ENCODE results near the gene ARNT2. TPM values are rescaled to one million over a fixed set of nuclear protein-coding genes. Genes with fewer than 3 reads are reported as not detected.

The ARNT2 gene
- total RNA-seq, 1 donor: 12.7 TPM

GRCh38 chr15:80636675-80637074 lies 232.5 kb downstream of the ARNT2 start:
- TF ChIP-seq CTCF (IDR thresholded peaks at IDR 0.05; ENCODE audit: insufficient read depth, low read length): no peak
- no peak overlapping the region for H3K4me3 ChIP-seq (ENCODE audit: low read depth, low read length)
- DNase-seq (ENCODE audit: low read depth): no peak

DNA sequence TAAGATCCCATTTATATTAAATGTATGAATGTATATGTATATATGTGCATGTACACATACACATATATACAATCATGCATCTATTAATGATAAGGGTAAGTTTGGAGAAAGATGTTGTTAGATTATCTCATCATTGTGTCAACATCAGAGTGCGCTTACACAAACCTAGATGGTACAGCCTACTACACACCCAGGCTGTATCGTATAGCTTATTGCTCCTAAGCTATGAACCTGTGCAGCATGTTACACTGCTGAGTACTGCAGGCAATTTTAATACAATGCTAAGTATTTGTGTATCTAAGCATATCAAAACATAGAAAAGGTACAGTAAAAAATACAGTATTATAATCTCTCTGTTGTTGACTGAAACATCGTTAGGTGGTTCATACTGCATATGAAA lies 233.6 kb downstream of the ARNT2 start:
- no peak overlapping the region for H3K4me3 ChIP-seq (ENCODE audit: low read depth, low read length)
- no peak for TF ChIP-seq CTCF (IDR thresholded peaks at IDR 0.05; ENCODE audit: insufficient read depth, low read length)
- DNase-seq (ENCODE audit: low read depth): no peak

DNA sequence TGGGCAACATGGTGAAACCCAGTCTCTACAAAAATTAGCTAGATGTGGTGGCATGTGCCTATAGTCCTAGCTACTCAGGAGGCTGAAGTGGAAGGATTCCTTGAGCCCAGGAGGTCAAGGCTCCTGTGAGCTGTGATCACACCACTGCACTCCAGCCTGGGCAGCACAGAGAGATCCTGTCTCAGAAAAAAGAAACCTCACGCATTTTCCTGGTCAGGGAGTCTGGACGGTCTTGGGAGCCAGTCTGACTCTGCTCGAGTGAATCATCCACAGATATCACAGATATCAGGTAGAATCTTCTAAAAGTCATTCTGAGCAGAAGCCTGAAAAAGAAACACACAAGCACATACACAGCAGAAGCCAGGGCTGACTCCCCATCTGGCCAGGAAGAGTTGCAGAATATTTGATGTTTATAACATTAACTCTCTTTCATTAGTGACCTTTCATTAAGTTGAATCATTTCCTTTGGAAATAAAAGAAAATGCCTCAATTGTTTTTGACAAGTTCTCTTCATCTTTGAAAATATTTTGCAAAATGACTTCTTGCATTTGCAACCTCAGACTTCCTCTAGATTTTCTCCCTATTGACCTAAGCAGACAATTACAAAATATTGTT lies 234.5 kb downstream of the ARNT2 start:
- no peak for DNase-seq (ENCODE audit: low read depth)
- H3K4me3 ChIP-seq (ENCODE audit: low read depth, low read length): no peak overlapping the region
- TF ChIP-seq CTCF (IDR thresholded peaks at IDR 0.05; ENCODE audit: insufficient read depth, low read length): no peak

DNA sequence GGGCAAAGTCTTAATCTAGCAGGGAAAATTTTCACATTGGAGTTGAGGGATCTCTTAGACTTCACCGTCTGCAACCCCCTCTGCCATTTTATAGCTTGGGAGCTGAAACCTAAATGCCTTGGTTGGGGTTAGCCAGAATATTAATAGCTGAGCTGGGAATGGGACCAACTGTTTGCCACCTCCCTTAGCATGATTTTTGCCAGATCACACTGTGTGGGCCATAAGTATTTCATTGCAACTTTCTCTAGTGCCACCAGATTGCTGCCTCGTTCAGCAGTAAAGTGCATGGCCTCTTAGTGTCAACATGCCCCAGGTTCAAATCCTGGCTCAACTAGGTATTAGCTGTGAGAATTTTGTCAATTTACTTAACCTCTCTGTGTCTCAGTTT lies 235.0 kb downstream of the ARNT2 start:
- no peak for TF ChIP-seq CTCF (IDR thresholded peaks at IDR 0.05; ENCODE audit: insufficient read depth, low read length)
- H3K4me3 ChIP-seq (ENCODE audit: low read depth, low read length): no peak overlapping the region
- peak; percentile 8 for DNase-seq (ENCODE audit: low read depth)

GRCh38 chr15:80640531-80641121 lies 236.4 kb downstream of the ARNT2 start:
- TF ChIP-seq CTCF (IDR thresholded peaks at IDR 0.05; ENCODE audit: insufficient read depth, low read length): no peak
- H3K4me3 ChIP-seq (ENCODE audit: low read depth, low read length): no peak overlapping the region
- no peak for DNase-seq (ENCODE audit: low read depth)

DNA sequence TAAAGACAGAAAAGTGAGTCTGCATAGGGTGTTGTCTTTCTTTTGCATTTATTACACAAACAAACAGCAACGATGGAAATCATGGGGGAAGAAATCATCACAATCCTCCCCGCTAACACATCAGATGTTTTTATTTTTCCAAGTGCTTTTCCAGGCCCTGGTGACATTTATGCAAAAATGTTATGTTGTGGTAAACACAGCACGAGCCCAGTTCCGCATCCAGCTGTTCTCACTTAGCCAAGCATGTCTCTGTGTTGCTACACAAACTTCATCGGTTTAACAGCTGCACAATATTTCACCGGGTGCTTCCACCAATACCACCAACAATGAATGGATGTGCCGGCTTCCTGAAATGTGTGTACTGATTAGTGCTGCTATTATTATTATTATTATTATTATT lies 237.2 kb downstream of the ARNT2 start:
- no peak overlapping the region for H3K4me3 ChIP-seq (ENCODE audit: low read depth, low read length)
- DNase-seq (ENCODE audit: low read depth): no peak
- TF ChIP-seq CTCF (IDR thresholded peaks at IDR 0.05; ENCODE audit: insufficient read depth, low read length): no peak
